HG02642 (cell line): ENCODE results near the gene EIPR1.
"Not testable (repeated sequence)": the region's sequence is repeated elsewhere in the genome, so short reads cannot be mapped to it uniquely, and the experiment has no call there.

Experiments used
- ATAC-seq: cut with Tn5 transposase; IDR thresholded peaks from one replicate; pipeline ENCODE4 v1.9.1; 2021; ENCODE audit warnings: mild to moderate bottlenecking; ENCODE audit not compliant: unreplicated experiment, poor library complexity

EIPR1 gene

DNA sequence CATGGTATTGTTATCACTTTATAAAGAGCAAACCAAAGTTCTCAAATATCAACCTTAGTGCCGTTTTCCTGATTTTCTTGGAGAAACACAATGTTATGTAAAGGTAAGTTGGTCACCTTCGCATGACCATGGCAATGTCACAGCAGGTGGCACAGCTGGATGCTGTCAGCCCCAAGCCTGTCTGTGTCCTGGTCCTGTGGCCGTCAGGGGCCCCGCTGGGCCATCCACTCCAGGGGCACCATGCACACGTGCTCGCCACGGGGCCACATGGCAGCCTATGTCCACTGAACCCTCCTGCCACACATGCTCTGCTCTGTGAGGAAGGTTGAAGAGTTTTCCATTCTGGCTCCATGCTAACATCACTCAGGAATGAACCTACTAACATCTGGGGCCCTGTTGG is 85.9 kb downstream of the EIPR1 start:
- no peak for ATAC-seq

GRCh38 chr2:3291113-3291512 is 86.5 kb downstream of the EIPR1 start:
- no peak for ATAC-seq

DNA sequence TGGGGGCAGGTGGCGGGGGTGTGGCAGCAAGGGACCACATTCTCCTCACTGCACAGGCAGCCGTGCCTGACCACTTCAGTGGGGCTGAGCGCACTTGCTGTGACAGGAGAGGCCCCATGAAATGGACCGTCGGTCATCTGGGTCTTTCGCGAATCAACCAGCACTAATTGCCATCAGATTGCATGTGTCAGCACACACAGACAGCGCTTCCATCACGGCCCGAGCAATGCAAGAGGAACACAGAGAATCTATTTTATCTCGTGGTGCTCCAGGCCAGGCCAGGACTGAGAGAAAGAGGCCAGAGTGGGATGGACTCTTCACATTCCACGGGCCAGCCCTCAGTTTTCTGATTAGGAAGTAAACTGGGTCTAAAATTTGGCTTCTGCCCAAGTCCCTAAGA is 87.0 kb downstream of the EIPR1 start:
- ATAC-seq: no peak

DNA sequence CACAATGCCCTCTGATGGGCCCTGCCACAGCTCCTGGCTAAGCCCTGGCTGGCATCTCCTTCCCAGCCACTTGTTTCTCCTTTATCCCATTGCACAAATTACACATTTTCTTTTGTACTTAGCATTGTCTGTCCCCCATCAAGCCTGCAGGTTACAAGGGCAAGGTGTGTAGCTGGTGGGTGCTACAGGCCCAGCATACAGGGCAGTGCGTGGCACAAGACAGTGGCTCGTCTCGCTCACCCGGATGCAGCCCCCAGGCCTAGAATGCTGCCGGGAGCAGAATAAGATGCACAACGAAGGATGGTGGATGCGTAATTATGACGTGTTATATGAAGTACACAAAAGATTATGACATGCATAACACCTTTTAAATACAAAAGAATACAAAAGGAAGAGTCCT is 87.6 kb downstream of the EIPR1 start:
- no peak for ATAC-seq

DNA sequence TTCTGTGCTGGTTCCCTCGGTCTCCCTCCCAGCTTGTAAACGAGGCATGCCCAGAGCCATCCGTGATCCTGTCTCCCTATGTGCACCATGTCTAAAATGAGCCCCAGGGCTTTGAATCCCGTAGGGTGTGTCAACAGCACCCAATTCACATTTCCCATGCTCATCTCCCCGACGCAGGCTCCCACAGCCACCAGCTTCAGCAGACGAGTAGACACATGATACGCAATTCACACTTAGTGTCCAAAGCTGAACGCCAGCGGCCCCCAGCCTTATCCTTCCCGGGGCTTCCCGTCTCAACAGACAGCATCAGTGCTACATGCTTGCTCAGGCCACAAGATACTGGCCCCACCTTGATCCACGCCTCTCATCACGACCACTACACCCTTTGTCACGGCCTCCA is 88.1 kb downstream of the EIPR1 start:
- ATAC-seq: no peak

- ATAC-seq: no peak
Observed at GRCh38 chr2:3289171-3289515, 88.5 kb downstream of the EIPR1 start.

DNA sequence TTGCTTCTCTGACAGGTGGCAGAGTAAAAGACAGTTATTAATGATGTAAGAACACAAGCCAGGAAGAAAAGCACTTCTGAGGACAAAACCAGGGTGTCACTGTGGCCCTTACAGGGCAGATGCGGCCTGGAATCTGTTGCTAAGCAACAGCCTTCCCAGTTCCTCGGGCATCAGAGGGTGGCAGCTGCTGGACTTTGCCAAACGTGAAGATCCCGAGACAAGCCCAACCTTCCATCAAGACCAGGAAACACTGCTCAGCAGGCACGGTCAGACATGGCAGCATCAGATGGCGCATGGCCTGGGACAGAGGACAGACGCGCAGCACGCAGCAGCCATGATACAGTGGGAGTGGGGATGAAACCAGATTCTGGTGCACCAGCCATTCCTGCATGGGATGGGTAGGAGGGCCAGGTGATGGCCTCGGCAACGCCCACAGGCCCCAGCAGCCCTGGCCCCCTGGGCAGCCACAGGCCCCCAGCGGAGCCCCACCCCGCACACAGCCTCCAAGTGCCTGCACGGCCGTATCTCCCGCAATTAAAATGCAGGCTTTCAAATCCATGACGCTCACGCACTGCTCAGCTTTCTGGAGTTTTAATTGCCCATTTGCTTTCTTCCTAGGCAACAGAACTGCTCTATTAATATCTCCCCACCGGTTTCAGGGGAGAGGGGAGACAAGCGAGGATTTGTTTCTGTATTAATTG is 89.0 kb downstream of the EIPR1 start:
- ATAC-seq: no peak

GRCh38 chr2:3287896-3288295 is 89.7 kb downstream of the EIPR1 start:
- ATAC-seq: no peak

DNA sequence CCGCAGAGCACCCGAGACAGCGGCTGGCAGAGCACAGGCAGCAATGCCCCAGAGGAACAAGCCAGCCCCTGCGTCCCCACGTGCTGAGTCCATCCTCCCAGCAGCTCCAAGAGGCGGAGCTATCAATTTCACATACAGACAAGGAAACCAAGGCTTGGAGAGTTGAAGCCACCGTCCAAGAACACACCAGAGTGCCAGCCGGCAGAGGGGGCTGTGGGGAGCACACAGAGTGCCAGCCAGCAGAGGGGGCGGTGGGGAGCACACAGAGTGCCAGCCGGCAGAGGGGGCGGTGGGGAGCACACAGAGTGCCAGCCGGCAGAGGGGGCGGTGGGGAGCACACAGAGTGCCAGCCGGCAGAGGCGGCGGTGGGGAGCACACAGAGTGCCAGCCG is 91.0 kb downstream of the EIPR1 start:
- ATAC-seq: not testable (repeated sequence)

DNA sequence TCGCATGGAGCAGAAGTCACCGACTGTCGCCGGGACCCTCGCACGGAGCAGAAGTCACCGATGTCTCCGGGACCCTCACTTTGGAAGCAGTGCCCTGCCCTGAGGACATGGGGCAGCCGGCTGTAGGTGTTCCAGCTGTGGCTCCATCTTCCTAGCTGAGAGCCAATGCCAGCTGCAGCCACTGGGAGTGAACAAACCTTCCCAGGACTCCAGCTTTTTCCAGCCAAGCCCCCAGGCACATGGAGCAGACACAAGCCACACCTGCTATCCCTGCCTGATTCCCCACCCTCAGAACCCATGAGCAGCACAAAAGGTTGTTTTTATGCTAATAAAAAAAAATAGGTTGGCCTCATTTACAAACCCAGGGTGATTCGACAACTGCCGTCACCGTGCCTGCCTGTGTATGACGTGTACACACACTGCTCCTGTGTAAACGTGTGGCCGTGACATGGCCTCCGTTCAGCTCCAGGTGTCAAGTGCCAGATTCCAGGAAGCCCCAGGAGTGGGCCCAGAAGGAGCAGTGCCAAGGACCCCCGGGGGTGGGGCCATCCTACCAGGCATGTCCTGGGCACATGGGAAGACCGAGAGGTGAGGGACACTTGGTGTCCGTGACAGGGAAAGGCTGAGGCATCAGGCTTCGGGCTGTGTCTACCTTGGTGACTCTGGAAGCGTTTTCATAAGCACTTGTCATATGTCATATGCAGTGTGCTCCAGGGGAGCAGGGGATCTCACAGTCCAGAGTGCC is 91.5 kb downstream of the EIPR1 start:
- ATAC-seq: no peak

- no peak for ATAC-seq
Observed at GRCh38 chr2:3284657-3285630, 92.7 kb downstream of the EIPR1 start.

DNA sequence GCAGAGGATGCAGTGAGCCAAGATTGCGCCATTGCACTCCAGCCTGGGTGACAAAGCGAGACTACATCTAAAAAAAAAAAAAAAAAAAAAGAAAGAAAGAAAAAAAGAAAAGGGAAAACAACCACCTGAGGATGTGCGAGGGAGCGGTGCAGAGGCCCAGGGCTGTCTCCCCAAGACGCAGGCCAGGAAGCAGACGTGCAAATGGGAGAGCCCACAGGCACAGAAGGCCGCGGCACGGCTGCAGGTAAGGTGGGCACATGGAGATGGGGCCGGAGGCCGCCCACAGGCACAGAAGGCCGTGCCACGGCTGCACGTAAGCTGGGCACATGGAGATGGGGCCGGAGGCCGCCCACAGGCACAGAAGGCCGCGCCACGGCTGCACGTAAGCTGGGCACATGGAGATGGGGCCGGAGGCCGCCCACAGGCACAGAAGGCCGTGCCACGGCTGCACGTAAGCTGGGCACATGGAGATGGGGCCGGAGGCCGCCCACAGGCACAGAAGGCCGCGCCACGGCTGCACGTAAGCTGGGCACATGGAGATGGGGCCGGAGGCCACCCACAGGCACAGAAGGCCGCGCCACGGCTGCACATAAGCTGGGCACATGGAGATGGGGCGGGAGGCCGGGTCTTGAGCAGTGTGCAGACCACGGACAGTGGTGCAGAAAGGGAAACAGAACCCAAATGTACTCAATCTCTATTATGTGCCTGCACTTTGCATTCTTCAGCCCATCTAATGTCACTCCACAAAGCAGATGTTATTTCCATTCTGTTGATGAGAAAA is 93.6 kb downstream of the EIPR1 start:
- not testable (repeated sequence) for ATAC-seq

GRCh38 chr2:3283206-3283605 is 94.4 kb downstream of the EIPR1 start:
- ATAC-seq: no peak

DNA sequence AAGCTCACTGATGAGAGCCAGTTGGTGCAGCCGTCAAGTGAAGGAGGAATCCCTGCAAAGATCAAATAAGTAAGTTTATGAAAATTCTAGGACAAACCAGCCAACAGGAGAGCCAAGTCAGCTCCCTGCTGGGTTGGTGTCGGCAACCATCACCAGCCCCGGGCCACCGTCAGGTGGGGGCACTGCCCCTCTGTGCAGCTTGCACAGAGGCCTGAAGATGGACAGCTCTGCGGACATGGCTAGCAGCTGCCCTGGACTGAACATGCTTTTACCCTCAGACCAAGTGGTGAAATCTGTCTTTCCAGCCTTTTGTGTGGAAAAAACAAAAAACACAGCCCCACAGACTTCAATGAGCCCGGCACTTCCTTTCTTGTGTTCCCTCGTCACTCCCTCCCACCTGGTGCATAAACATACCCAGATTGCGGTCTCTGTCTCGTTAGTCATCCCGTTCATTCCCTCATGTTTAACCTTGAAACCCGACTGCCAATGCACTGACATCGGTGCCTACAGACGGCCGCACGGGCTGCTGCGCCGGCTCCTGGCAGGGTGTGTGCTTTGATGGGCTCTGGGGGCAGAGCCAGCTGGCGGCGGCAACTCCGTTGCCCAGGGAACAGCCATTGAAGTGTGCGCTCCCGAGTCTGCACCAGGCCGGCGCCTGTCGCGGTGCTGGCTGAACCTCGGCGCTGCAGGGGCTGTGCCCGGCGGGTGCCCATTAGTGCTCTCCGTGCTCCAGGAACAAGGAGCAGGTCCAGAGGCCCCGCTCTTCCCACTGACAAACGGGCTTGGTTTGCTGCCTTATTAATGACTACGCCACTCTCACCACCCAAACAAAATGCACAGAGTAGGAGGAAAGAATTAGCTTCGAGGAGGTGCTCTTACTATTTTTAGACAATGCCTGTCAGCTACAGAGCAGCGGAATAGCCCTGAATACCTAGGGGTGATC is 95.3 kb downstream of the EIPR1 start:
- no peak for ATAC-seq

DNA sequence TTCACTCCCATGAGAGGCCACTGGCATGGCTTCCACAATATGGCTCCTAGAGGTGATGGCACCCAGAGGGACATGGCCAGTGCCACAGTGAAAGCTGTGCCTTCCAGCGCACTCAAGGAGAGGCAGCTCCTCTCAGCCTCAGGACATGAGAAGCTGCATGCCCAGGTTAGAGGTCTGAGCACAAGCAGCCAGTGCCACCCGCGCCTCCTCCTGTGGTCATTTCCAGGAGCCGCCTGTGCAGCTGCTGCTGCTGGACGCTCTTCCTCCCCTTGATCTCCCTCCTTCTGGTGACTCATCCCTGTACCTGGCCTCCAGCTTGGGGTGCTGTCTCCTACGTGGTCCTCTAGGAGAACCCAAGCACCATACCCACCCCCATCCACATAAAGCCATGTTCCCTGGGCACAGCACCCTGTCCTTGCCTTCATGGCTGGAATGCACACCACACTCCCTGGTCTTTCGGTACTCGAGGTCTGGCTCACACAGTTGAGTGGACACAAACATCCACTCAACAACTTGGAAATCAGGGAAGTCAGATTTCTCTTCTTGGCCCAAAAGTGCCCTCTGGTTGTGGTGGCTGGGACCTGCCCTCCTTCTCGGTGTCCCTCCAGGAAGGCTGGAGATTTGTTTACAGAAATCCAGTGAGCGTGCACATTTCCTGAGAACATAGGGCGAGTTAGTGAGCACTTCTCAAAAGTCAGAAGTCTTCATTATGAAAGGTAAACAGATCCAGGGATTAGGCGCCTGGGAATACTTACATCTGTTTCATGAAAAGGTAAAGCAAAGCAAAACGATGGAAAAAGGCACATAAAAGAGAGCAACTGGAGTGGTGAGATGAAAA is 96.7 kb downstream of the EIPR1 start:
- ATAC-seq: no peak

DNA sequence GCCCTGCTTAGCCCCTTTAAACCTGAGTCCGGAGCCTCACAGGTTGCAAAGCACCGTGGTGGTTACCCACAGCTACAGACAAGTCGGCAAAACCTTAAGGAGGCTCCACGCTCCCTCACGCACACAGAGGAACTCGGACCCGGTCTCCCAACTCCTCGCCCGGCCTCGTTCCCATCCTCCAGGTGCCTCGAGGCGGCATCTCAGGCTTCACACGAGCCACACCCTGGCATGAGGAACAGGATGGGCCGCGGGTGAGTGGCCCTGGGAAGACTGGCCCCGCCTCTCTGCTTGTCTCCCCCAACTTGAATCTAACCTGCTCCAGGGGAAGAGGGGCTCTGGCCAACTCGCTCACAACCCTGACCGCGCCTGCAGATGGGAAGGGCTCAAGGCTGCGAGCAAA is 97.4 kb downstream of the EIPR1 start:
- no peak for ATAC-seq

GRCh38 chr2:3279236-3279960 is 98.2 kb downstream of the EIPR1 start:
- ATAC-seq: no peak
